ENCODE data around the gene NUDC. TPM values are rescaled to one million over a fixed set of nuclear protein-coding genes. Genes with fewer than 3 reads are reported as not detected.
A peak's percentile ranks its signal among the peaks of the same experiment; 100 is the strongest.

The NUDC gene
- total RNA-seq, 4 donors from 2014 or later, result 20.6 to 133 (median 41.0) TPM

GRCh38 chr1:26991310-26992116 is 70.0 kb downstream of the NUDC start:
- H3K4me3 ChIP-seq, result no peak overlapping the region
- no peaks in the 10 kb centered on the region for H3K27me3 ChIP-seq
- no peaks in the 10 kb centered on the region for H3K4me1 ChIP-seq
- H3K36me3 ChIP-seq, result no peaks in the 10 kb centered on the region
- H3K27ac ChIP-seq, result no peak overlapping the region
- TF ChIP-seq, protein P1, sequence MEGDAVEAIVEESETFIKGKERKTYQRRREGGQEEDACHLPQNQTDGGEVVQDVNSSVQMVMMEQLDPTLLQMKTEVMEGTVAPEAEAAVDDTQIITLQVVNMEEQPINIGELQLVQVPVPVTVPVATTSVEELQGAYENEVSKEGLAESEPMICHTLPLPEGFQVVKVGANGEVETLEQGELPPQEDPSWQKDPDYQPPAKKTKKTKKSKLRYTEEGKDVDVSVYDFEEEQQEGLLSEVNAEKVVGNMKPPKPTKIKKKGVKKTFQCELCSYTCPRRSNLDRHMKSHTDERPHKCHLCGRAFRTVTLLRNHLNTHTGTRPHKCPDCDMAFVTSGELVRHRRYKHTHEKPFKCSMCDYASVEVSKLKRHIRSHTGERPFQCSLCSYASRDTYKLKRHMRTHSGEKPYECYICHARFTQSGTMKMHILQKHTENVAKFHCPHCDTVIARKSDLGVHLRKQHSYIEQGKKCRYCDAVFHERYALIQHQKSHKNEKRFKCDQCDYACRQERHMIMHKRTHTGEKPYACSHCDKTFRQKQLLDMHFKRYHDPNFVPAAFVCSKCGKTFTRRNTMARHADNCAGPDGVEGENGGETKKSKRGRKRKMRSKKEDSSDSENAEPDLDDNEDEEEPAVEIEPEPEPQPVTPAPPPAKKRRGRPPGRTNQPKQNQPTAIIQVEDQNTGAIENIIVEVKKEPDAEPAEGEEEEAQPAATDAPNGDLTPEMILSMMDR (IDR thresholded peaks at IDR 0.05), result no peak
- no peak for TF ChIP-seq POLR2A (IDR thresholded peaks at IDR 0.05)
- DNase-seq, result no peak
- intact Hi-C loops (cut with DNase I; ENCODE audit: low total_unique reads), result no loop called here
- no peaks in the 10 kb centered on the region for H3K9me3 ChIP-seq

DNA sequence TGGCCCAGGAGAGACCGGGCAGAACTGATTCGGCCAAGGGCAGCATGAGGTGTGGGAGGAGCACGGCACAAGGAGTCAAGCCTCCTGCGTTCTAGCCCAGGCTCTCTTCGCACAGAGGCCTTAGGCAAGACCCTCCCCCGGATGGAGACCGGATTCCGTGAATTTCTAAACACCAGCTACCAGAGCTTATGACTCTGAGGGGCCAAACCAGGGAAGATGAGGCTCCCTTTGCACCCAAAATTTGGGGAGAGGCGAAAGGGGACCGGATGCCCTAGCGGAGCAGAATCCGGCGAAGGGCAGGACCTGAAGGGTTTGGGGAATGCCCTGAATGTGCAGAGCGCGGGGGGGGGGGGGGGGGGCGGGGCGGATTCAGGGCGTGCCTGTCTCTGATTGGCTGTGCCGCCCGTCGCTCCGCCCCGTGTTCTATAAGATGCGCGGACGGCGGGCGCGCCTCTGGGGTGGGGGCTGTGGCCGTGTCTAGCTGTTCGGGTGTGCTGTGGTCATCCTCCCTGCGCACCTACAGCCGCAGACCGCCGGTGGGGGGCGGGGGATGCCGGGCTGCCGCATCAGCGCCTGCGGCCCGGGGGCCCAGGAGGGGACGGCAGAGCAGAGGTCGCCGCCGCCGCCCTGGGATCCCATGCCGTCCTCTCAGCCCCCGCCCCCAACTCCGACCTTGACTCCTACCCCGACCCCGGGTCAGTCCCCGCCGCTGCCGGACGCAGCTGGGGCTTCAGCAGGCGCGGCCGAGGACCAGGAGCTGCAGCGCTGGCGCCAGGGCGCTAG is 71.9 kb downstream of the NUDC start, which contains the start of gene TRNP1:
TSS of gene TRNP1 (plus strand) at position 456 of the 783 bp plus-strand sequence. CDS start at position 551, 95 bp downstream.
- no peaks in the 10 kb centered on the region for H3K27me3 ChIP-seq
- H3K4me3 ChIP-seq, result peak within 1 kb of the TSS; percentile 41 to 69
- no peaks in the 10 kb centered on the region for H3K36me3 ChIP-seq
- peak; percentile 62 to 72 for DNase-seq
- H3K4me1 ChIP-seq, result no peaks in the 10 kb centered on the region
- peak within 1 kb of the TSS; percentile 36 to 74 for H3K27ac ChIP-seq
- no peaks in the 10 kb centered on the region for H3K9me3 ChIP-seq
- intact Hi-C loops (cut with DNase I; ENCODE audit: low total_unique reads), result no loop called here
- TF ChIP-seq, protein P1 (IDR thresholded peaks at IDR 0.05), result no peak
- TF ChIP-seq POLR2A (IDR thresholded peaks at IDR 0.05), result peak; percentile 23 to 72

DNA sequence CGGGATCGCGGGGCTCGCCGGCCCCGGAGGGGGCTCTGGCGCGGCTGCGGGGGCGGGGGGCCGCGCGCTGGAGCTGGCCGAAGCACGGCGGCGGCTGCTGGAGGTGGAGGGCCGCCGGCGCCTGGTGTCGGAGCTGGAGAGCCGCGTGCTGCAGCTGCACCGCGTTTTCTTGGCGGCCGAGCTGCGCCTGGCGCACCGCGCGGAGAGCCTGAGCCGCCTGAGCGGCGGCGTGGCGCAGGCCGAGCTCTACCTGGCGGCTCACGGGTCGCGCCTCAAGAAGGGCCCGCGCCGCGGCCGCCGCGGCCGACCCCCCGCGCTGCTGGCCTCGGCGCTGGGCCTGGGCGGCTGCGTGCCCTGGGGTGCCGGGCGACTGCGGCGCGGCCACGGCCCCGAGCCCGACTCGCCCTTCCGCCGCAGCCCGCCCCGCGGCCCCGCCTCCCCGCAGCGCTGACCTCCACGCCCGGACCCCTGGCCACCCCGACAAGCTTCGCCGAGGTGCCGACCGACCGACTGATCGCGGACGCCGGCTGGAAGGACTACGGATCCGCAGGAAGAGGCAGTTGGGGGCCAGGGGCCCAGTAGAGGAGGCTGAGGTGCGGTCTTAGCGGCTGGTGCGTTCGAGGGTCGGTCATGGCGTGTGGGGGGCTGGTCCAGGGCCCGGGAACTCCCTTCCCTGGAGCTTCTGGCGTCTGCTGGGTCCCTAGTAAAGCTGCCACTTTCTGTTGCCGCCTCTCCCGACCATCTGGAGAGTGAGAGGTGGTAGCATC is 72.7 kb downstream of the NUDC start:
- peak overlapping the region; percentile 36 to 74 for H3K27ac ChIP-seq
- intact Hi-C loops (cut with DNase I; ENCODE audit: low total_unique reads), result no loop called here
- no peaks in the 10 kb centered on the region for H3K4me1 ChIP-seq
- TF ChIP-seq, protein P1 (IDR thresholded peaks at IDR 0.05), result no peak
- no peak for TF ChIP-seq POLR2A (IDR thresholded peaks at IDR 0.05)
- H3K27me3 ChIP-seq, result no peaks in the 10 kb centered on the region
- H3K36me3 ChIP-seq, result no peaks in the 10 kb centered on the region
- no peaks in the 10 kb centered on the region for H3K9me3 ChIP-seq
- no peak for DNase-seq
- H3K4me3 ChIP-seq, result peak overlapping the region; percentile 41 to 69

- Histone ChIP-seq H3K27me3 (no peaks in the 10 kb centered on the region), H3K9me3 (no peaks in the 10 kb centered on the region), H3K4me1 (peaks cover 0 to 4% of the 10 kb centered on the region in 2 donors), H3K27ac (peak overlapping the region in 1 of 2 donors; percentile 48), H3K4me3 (peak overlapping the region; percentile 41 to 69), H3K36me3 (no peaks in the 10 kb centered on the region)
- DNase-seq, result no peak
- TF ChIP-seq, protein P1 (IDR thresholded peaks at IDR 0.05), result no peak
- no peak for TF ChIP-seq POLR2A (IDR thresholded peaks at IDR 0.05)
- intact Hi-C loops (cut with DNase I; ENCODE audit: low total_unique reads), result loop anchor here (5.0 kb wide), 1 partner anchor 102 kb away; no protein-coding TSS in a partner anchor
Observed at GRCh38 chr1:26994787-26995517, 73.4 kb downstream of the NUDC start.

Data from uterus (tissue), 4 donors.